CD14-positive monocyte (primary cell): ENCODE measurements around the gene CHL1. TPM values are rescaled to one million over a fixed set of nuclear protein-coding genes. Genes with fewer than 3 reads are reported as not detected.

Experiments used
- DNase-seq, 3 donors: peaks; one replicate each; pipeline ENCODE4 v3.0.0-alpha.2; 2011 to 2022
- H2AFZ ChIP-seq: 2 replicates; pipeline ENCODE4 v1.6.0; 2012; ENCODE audit warnings: mild to moderate bottlenecking, low read depth, low read length, inconsistent platforms; ENCODE audit not compliant: insufficient read depth, poor library complexity, severe bottlenecking
- H3K27ac ChIP-seq, 2 donors: 1 replicate in 1 of 2; 2 replicates in 1 of 2; pipeline ENCODE4 v1.5.1; 2012 to 2013; ENCODE audit warnings: low read length in 2 of 2, control low read depth in 1 of 2, inconsistent platforms in 1 of 2, low read depth in 1 of 2, mild to moderate bottlenecking in 1 of 2
- H3K27me3 ChIP-seq, 2 donors: one replicate each; pipeline versions ENCODE4 v1.6.0 to v1.6.1; 2011 to 2013; ENCODE audit warnings: low read length in 2 of 2; ENCODE audit not compliant: control insufficient read depth in 2 of 2, insufficient read depth in 2 of 2
- H3K36me3 ChIP-seq, 2 donors: replicated peaks in 1 of 2; 1 replicate in 1 of 2; 2 replicates in 1 of 2; pipeline versions ENCODE4 v1.5.1 to v1.6.1; 2012 to 2013; ENCODE audit warnings: low read length in 2 of 2, control low read depth in 1 of 2, inconsistent platforms in 1 of 2, mild to moderate bottlenecking in 1 of 2; ENCODE audit not compliant: insufficient read depth in 2 of 2, control insufficient read depth in 1 of 2
- H3K4me1 ChIP-seq, 2 donors: 1 replicate in 1 of 2; 2 replicates in 1 of 2; pipeline versions ENCODE4 v1.5.1 to v1.6.1; 2012 to 2013; ENCODE audit warnings: low read length in 2 of 2, control low read depth in 1 of 2, inconsistent platforms in 1 of 2, mild to moderate bottlenecking in 1 of 2, moderate library complexity in 1 of 2; ENCODE audit not compliant: insufficient read depth in 2 of 2, control insufficient read depth in 1 of 2
- H3K4me2 ChIP-seq: replicated peaks from 2 replicates; pipeline ENCODE3; 2012; ENCODE audit warnings: low read length, moderate library complexity, mild to moderate bottlenecking; ENCODE audit not compliant: poor library complexity, severe bottlenecking; ENCODE audit errors: extremely low read depth
- H3K4me3 ChIP-seq, 3 experiments: fragments of 200-600 bp in 1 of 3; sonication (generic) in 1 of 3; replicated peaks in 1 of 3; 1 replicate in 2 of 3; 2 replicates in 1 of 3; pipeline ENCODE4 v1.5.1; 2011 to 2013; ENCODE audit warnings: low read length in 3 of 3, mild to moderate bottlenecking in 3 of 3, control low read depth in 2 of 3, low read depth in 2 of 3, inconsistent platforms in 1 of 3, moderate library complexity in 1 of 3
- H3K79me2 ChIP-seq: 2 replicates; pipeline ENCODE4 v1.6.0; 2012; ENCODE audit warnings: mild to moderate bottlenecking, control low read depth, inconsistent platforms, low read length, moderate library complexity; ENCODE audit not compliant: insufficient read depth
- H3K9ac ChIP-seq: 2 replicates; pipeline ENCODE4 v1.6.0; 2017; ENCODE audit warnings: low read length, mild to moderate bottlenecking; ENCODE audit not compliant: insufficient read depth, poor library complexity, severe bottlenecking
- H3K9me3 ChIP-seq, 2 donors: replicated peaks in 1 of 2; 1 replicate in 1 of 2; 2 replicates in 1 of 2; pipeline versions ENCODE4 v1.5.1 to v1.6.1; 2012 to 2013; ENCODE audit warnings: low read length in 2 of 2, control low read depth in 1 of 2; ENCODE audit not compliant: control insufficient read depth in 1 of 2, insufficient read depth in 1 of 2
- H4K20me1 ChIP-seq: 2 replicates; pipeline ENCODE4 v1.6.0; 2012; ENCODE audit warnings: mild to moderate bottlenecking, low read length, control low read depth, moderate library complexity; ENCODE audit not compliant: insufficient read depth
- H3K27ac Mint-ChIP-seq, 7 donors: one replicate each; pipeline ENCODE4 v1.8.0; 2020; ENCODE audit warnings: mild to moderate bottlenecking in 7 of 7, mixed read lengths in 7 of 7, moderate library complexity in 6 of 7, inconsistent platforms in 2 of 7
- H3K27me3 Mint-ChIP-seq, 3 donors: one replicate each; pipeline ENCODE4 v1.8.0; 2021 to 2022; ENCODE audit warnings: low read depth in 3 of 3, mild to moderate bottlenecking in 3 of 3, mixed read lengths in 3 of 3, moderate library complexity in 3 of 3, inconsistent platforms in 1 of 3
- H3K36me3 Mint-ChIP-seq, 2 donors: one replicate each; pipeline ENCODE4 v1.8.0; 2020; ENCODE audit warnings: mixed read lengths in 2 of 2, inconsistent platforms in 1 of 2, mild to moderate bottlenecking in 1 of 2
- H3K4me1 Mint-ChIP-seq: one replicate; pipeline ENCODE4 v1.8.0; 2020; ENCODE audit warnings: mild to moderate bottlenecking, mixed read lengths
- H3K4me3 Mint-ChIP-seq, 2 donors: one replicate each; pipeline ENCODE4 v1.8.0; 2020; ENCODE audit warnings: mild to moderate bottlenecking in 2 of 2, mixed read lengths in 2 of 2, moderate library complexity in 1 of 2
- H3K9me3 Mint-ChIP-seq, 7 donors: one replicate each; pipeline ENCODE4 v1.8.0; 2020 to 2022; ENCODE audit warnings: mixed read lengths in 7 of 7, mild to moderate bottlenecking in 6 of 7, moderate library complexity in 6 of 7, inconsistent platforms in 2 of 7
- CTCF ChIP-seq: fragments of 200-600 bp; IDR thresholded peaks from one replicate; pipeline ENCODE4 v1.8.0; 2022; ENCODE audit warnings: antibody characterized with exemption, mild to moderate bottlenecking
- WGBS: methylation state at CpG from one replicate; pipeline ENCODE4 v1.1.5; 2013; ENCODE audit warnings: missing lambda C conversion rate; ENCODE audit not compliant: insufficient coverage; 5-methylcytosine and 5-hydroxymethylcytosine counted together
- intact Hi-C, 2 donors: fragments of 100-400 bp; cut with micrococcal nuclease; formaldehyde crosslinking; loops; one replicate each; pipeline versions ENCODE4 v1.15.0 to v1.15.1; 2023
- polyA plus RNA-seq, 3 donors: library from polyadenylated mRNA; depleted of rRNA in 1 of 3; unstranded in 2 of 3; stranded (reverse) in 1 of 3; fragments of 300-500 nt in 2 of 3; fragments of >200 nt in 1 of 3; fragmentation: Illumina TruSeq in 2 of 3; gene quantifications; 1 replicate in 2 of 3; 2 replicates in 1 of 3; pipeline ENCODE4 v1.2.3, GENCODE V29; 2012 to 2021

The CHL1 gene
- polyA plus RNA-seq, 3 donors, result not detected

DNA sequence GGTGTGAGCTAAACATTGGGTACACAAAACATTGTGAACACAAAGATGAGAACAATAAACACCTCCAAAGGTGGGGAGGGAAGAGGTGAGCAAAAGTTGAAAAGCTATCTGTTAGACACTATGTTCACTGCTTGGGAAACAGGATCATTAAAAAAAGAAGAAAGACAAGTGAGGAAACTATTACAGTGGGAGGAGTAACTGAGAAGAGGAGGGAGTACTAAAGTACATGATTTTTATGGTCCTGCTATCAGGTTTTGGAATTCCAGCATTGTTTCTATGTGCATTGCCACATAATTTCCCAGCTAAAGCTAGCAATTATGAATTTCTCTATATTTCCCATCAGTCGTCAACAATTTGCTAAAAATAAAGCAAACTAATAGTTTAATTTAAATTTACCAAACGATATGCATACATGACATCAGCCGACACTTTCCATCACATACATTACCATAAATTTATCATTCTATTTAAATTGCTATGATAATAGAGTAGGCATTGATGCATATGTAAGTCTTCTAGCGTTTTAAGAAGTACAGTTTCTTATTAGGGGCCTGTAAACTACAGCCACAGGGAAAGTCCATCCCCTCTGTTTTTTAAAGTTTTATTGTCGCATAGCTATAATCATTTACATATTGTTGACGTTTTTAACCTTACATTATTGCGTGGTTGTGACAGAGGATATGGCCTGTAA is 221.8 kb downstream of the CHL1 start:
- H3K27me3 ChIP-seq, result no peaks in the 10 kb centered on the region
- H2AFZ ChIP-seq, result no peak overlapping the region
- H3K9ac ChIP-seq, result no peak overlapping the region
- H3K27ac ChIP-seq, result no peak overlapping the region
- H3K36me3 ChIP-seq, result no peaks in the 10 kb centered on the region
- no peak for DNase-seq
- Mint-ChIP-seq H3K27ac (no peak overlapping the region), H3K36me3 (no peaks in the 10 kb centered on the region), H3K9me3 (no peaks in the 10 kb centered on the region), H3K27me3 (peaks cover 0 to 2% (median 2%) of the 10 kb centered on the region in 3 donors), H3K4me1 (no peaks in the 10 kb centered on the region), H3K4me3 (no peak overlapping the region)
- no peak overlapping the region for H3K4me2 ChIP-seq
- WGBS, result no CpG with 5 or more reads among the region's 7 CpGs
- H3K4me3 ChIP-seq, result no peak overlapping the region
- H3K4me1 ChIP-seq, result no peaks in the 10 kb centered on the region
- H4K20me1 ChIP-seq, result no peaks in the 10 kb centered on the region
- H3K79me2 ChIP-seq, result no peaks in the 10 kb centered on the region
- TF ChIP-seq CTCF, result no peak
- H3K9me3 ChIP-seq, result no peaks in the 10 kb centered on the region
- intact Hi-C loops, result no loop called here

- H3K79me2 ChIP-seq, result no peaks in the 10 kb centered on the region
Observed at GRCh38 chr3:420584-420983, 224.0 kb downstream of the CHL1 start.

More at GRCh38 chr3:420584-420983, 224.0 kb downstream of the CHL1 start:
- no peak overlapping the region for H3K4me2 ChIP-seq
- no peaks in the 10 kb centered on the region for H3K4me1 Mint-ChIP-seq
- no peak overlapping the region for H3K9ac ChIP-seq
- 84% methylated on average over 2 of the region's 5 CpGs for WGBS
- H3K4me1 ChIP-seq, result no peaks in the 10 kb centered on the region
- no peak overlapping the region for H3K27ac ChIP-seq
- H3K27me3 ChIP-seq, result no peaks in the 10 kb centered on the region
- H3K9me3 ChIP-seq, result no peaks in the 10 kb centered on the region
- no peak overlapping the region for H2AFZ ChIP-seq
- H3K4me3 ChIP-seq, result no peak overlapping the region
- no peak overlapping the region for H3K4me3 Mint-ChIP-seq
- no peaks in the 10 kb centered on the region for H4K20me1 ChIP-seq
- intact Hi-C loops, result no loop called here
- no peaks in the 10 kb centered on the region for H3K36me3 Mint-ChIP-seq
- no peaks in the 10 kb centered on the region for H3K36me3 ChIP-seq
- H3K27me3 Mint-ChIP-seq, result peaks cover 0 to 2% (median 2%) of the 10 kb centered on the region in 3 donors
- DNase-seq, result no peak
- TF ChIP-seq CTCF, result no peak
- H3K27ac Mint-ChIP-seq, result no peak overlapping the region
- H3K9me3 Mint-ChIP-seq, result no peaks in the 10 kb centered on the region
